ENCODE data around the gene KCTD11.
A peak's percentile ranks its signal among the peaks of the same experiment; 100 is the strongest.

Gene KCTD11

DNA sequence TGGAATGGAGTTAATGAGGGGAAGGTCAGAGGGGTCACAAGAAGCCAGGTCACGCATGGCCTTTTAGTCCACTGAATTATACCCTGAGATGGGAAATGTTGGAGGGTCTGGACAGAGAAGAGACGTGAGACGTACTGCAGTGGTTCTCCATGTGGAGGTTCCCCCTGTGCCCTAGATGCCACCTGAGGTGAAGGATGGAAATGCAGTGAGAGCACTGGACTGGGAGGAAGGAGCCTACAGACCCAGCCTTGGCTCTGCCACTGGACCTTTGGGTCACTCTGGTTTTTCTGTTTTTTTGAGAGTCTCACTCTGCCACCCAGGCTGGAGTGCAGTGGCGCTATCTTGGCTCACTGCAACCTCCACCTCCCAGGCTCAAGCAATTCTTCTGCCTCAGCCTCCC lies 44.2 kb downstream of the KCTD11 start:
- TF ChIP-seq, protein P1, sequence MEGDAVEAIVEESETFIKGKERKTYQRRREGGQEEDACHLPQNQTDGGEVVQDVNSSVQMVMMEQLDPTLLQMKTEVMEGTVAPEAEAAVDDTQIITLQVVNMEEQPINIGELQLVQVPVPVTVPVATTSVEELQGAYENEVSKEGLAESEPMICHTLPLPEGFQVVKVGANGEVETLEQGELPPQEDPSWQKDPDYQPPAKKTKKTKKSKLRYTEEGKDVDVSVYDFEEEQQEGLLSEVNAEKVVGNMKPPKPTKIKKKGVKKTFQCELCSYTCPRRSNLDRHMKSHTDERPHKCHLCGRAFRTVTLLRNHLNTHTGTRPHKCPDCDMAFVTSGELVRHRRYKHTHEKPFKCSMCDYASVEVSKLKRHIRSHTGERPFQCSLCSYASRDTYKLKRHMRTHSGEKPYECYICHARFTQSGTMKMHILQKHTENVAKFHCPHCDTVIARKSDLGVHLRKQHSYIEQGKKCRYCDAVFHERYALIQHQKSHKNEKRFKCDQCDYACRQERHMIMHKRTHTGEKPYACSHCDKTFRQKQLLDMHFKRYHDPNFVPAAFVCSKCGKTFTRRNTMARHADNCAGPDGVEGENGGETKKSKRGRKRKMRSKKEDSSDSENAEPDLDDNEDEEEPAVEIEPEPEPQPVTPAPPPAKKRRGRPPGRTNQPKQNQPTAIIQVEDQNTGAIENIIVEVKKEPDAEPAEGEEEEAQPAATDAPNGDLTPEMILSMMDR (conservative IDR thresholded peaks at IDR 0.05; ENCODE audit: low read depth, low read length), result no peak
- H3K4me3 ChIP-seq (ENCODE audit: low read depth, low read length), result no peak overlapping the region
- DNase-seq (ENCODE audit: low read depth), result no peak

DNA sequence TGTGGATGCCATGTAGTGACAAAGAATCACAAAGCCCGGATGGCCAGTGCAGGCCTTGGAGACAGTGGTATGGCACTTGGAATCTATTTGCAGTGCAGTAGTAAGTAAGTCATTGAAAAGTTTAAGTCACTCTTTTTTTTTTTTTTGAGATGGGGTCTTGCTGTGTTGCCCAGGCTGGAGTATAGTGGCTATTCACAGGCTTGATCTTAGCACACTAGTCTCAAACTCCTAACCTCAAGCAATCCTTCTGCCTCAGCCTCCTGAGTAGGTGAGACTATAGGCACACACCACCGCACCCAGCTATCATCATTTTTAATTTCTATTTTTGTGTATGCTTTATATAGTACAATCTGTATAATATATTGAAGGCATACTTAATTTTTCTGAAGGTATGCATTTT lies 46.6 kb downstream of the KCTD11 start:
- TF ChIP-seq, protein P1 (conservative IDR thresholded peaks at IDR 0.05; ENCODE audit: low read depth, low read length), result no peak
- DNase-seq (ENCODE audit: low read depth), result no peak
- H3K4me3 ChIP-seq (ENCODE audit: low read depth, low read length), result no peak overlapping the region

DNA sequence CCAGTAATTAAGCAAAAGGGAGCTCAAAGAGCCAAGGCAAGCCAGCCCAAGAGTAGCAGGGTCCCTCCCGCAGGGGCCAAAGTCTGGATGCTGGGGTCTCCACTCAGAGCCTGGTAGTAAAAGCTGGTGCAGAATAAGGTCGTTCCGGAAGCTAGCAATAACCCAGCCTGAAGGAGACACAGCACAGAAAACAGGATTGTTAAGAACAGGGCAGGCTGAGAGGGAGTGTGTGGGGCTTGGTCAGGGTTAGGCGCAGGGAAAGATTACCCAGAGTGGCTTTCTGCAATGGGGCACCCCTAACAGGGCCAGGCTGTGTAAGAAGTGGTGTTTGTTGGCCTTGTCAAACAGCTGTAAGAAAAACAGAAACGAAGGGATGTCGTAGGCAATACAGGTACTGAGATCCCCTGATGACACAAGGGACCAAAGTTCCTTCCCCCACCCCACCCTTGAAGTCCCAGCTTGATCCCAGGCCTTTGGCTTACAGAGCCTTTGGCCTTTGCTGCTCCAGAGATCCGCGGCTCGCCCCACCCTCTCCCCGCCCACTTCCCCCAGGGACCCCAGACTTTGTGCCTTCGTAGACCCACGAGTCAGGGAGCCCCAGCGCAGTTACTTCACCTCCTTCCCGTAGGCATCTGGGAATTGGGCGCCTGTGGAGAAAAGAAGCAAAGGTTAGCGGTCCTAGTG lies 51.2 kb downstream of the KCTD11 start:
- DNase-seq (ENCODE audit: low read depth), result peak; percentile 13
- TF ChIP-seq, protein P1 (conservative IDR thresholded peaks at IDR 0.05; ENCODE audit: low read depth, low read length), result no peak
- peak overlapping the region; percentile 69 for H3K4me3 ChIP-seq (ENCODE audit: low read depth, low read length)

DNA sequence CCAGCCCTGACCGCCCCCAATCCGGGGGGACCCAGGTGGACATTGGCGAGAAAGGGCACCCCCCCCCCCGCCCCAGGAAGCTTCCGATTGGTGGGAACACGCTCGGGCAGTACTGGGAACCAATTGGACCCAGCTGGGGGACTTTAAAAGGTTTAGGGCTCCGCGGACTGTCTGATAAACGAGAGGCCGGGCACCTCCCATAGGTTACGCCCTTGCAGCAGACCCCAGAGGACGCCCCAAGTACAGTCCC lies 51.7 kb downstream of the KCTD11 start:
- TF ChIP-seq, protein P1 (conservative IDR thresholded peaks at IDR 0.05; ENCODE audit: low read depth, low read length), result no peak
- no peak for DNase-seq (ENCODE audit: low read depth)
- peak overlapping the region; percentile 69 for H3K4me3 ChIP-seq (ENCODE audit: low read depth, low read length)

DNA sequence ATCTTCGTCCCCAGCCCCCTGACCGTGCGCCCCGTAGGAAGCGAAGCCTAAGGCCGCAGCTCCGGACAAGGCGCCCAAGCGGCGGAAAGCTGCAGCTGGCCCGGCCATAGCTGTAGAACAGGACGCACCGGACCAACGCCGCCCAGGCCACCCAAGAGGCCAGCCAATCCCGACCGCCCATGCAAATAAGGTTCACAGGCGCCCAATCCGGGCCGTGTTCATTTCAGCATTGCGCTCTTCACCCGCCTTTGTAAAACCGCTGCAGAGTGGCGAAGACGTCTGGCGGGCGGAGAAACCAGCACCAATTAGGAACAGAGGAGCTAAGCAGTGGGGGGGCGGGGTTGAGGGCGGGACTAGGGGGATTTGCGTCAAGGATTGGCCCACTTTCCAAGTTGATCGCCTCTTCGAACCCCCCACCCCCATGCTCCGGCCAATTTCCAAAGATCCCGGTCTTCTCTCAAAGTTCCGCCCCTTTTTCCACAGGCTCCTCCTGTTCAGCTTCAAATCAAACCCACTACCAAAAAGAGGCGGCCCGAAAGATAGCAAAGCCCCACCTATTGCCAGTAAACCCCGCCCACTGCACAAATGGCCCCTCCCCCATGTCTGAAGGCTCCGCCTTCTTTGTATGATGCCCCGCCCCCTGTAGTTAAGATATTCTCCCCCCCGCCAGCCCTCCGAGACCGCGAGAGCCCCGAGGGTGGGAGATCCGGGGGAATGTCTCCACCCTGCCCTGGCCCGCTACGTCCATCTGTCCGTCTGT lies 52.2 kb downstream of the KCTD11 start, which contains the start of gene TMEM256:
TSS of gene TMEM256 (minus strand) at position 121 of the 760 bp plus-strand sequence. CDS start at position 108, 13 bp downstream.
- H3K4me3 ChIP-seq (ENCODE audit: low read depth, low read length), result peak within 1 kb of the TSS; percentile 69
- TF ChIP-seq, protein P1 (conservative IDR thresholded peaks at IDR 0.05; ENCODE audit: low read depth, low read length), result no peak
- peak; percentile 100 for DNase-seq (ENCODE audit: low read depth)

All from choroid plexus epithelial cell (primary cell).